Measurements from ENCODE around the gene SEPTIN10. TPM values are rescaled to one million over a fixed set of nuclear protein-coding genes. Genes with fewer than 3 reads are reported as not detected.

The SEPTIN10 gene
- total and polyA plus RNA-seq, 9 of the 15 experiments (the other 6 are each of a cell fraction or from before 2014, with no cell fraction given), result 0.40 TPM; not detected in 8

GRCh38 chr2:109533823-109534222 is 79.9 kb downstream of the SEPTIN10 start (continued):
- TF ChIP-seq FOXK1 (CRISPR knock-in tag; IDR thresholded peaks at IDR 0.05; ENCODE audit: borderline replicate concordance), result no peak
- no peak for TF ChIP-seq BACH1 (tag; IDR thresholded peaks at IDR 0.05)

DNA sequence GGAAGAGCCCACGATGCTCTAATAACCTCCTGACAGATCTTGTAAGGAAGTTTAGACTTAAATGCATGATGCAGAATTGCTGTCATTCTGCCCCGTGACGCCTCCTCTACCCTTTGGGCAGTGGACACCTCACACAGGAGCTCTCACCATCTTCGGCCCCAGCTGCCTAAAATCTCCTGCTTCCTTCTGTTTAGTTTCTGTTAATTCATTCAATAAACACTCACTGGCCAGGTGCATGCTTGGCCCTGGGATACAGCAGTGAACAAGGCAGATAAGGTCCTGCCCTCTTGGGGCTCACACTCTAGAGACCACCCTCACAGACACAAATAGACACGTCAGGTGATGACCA is 81.1 kb downstream of the SEPTIN10 start:
- no peaks in the 10 kb centered on the region for H3K79me2 ChIP-seq (ENCODE audit: control insufficient read depth, insufficient read depth, low read length)
- no peaks in the 10 kb centered on the region for H3K36me3 ChIP-seq (ENCODE audit: control insufficient read depth, insufficient read depth, low read length)
- no peak overlapping the region for H3K27ac ChIP-seq (ENCODE audit: extremely low read depth, low read depth, low read length)
- H3K4me3 ChIP-seq, result no peak overlapping the region
- no peak overlapping the region for H3K4me2 ChIP-seq (ENCODE audit: insufficient read depth, low read length)
- no peaks in the 10 kb centered on the region for H3K9me3 ChIP-seq (replicated peaks; ENCODE audit: control insufficient read depth, insufficient read depth, low read depth, low read length)
- no peaks in the 10 kb centered on the region for H3K4me1 ChIP-seq (replicated peaks in 1 of 2; ENCODE audit: control insufficient read depth in 2 of 2, insufficient read depth in 2 of 2, low read length in 2 of 2)
- ChIA-PET POLR2A (no interaction called here), CTCF (ENCODE audit: low intra/inter-chr PET ratio) (no interaction called here)
- ATAC-seq, result no peak
- no peak for FAIRE-seq
- peaks cover 0 to 46% of the 10 kb centered on the region in 2 experiments; a peak in 3 of 5 replicates for H3K27me3 ChIP-seq (ENCODE audit: control insufficient read depth in 2 of 2, insufficient read depth in 2 of 2, low read length in 2 of 2)
- in situ Hi-C loops (cut with MboI), result no loop called here
- no TSS peak for BruUV-seq (replicated peaks)
- 0% methylated on average over 5 of the region's 5 CpGs for WGBS (ENCODE audit: insufficient coverage, low coverage, missing lambda C conversion rate)
- no peaks in the 10 kb centered on the region for H3K9me1 ChIP-seq (ENCODE audit: control insufficient read depth, insufficient read depth, low read length)
- intact Hi-C loops (cut with micrococcal nuclease), result no loop called here
- DNase-seq (ENCODE audit: extremely low read depth in 1 of 4, low spot score in 3 of 4), result no peak
- H4K20me1 ChIP-seq (replicated peaks; ENCODE audit: control insufficient read depth, insufficient read depth, low read length), result no peaks in the 10 kb centered on the region; the same call in 1 of the 2 replicates
- H2AFZ ChIP-seq (ENCODE audit: low read depth, low read length), result no peak overlapping the region
- no peak overlapping the region for H3K9ac ChIP-seq (ENCODE audit: insufficient read depth in 1 of 2, low read depth in 2 of 2, low read length in 2 of 2)
- TF ChIP-seq PRMT5 (CRISPR knock-in tag; IDR thresholded peaks at IDR 0.05) (no peak), RFX7 (CRISPR knock-in tag; IDR thresholded peaks at IDR 0.05) (no peak), ESRRB (CRISPR knock-in tag; IDR thresholded peaks at IDR 0.05; ENCODE audit: borderline replicate concordance) (no peak), PYGO2 (tag; IDR thresholded peaks at IDR 0.05) (no peak), SMARCA5 (IDR thresholded peaks at IDR 0.05) (no peak), CEBPG (CRISPR knock-in tag; IDR thresholded peaks at IDR 0.05) (no peak), CEBPG (tag; conservative IDR thresholded peaks at IDR 0.05 in 1 of 2, IDR thresholded peaks at IDR 0.05 in 1 of 2) (no peak), ZKSCAN3 (CRISPR knock-in tag; IDR thresholded peaks at IDR 0.05) (no peak), ZNF311 (CRISPR knock-in tag; IDR thresholded peaks at IDR 0.05) (no peak), ZNF12 (CRISPR knock-in tag; IDR thresholded peaks at IDR 0.05) (no peak), ZNF79 (CRISPR knock-in tag; IDR thresholded peaks at IDR 0.05; ENCODE audit: low read depth) (no peak), NCOA1 (IDR thresholded peaks at IDR 0.05; ENCODE audit: low read depth) (no peak), PCBP1 (IDR thresholded peaks at IDR 0.05; ENCODE audit: low read depth, low read length, poor library complexity, severe bottlenecking) (no peak), HNRNPH1 (optimal IDR thresholded peaks at IDR 0.05; ENCODE audit: low read depth, low read length) (no peak), KAT2B (IDR thresholded peaks at IDR 0.05; ENCODE audit: low read depth, low read length) (no peak)
- TF ChIP-seq, protein P1, sequence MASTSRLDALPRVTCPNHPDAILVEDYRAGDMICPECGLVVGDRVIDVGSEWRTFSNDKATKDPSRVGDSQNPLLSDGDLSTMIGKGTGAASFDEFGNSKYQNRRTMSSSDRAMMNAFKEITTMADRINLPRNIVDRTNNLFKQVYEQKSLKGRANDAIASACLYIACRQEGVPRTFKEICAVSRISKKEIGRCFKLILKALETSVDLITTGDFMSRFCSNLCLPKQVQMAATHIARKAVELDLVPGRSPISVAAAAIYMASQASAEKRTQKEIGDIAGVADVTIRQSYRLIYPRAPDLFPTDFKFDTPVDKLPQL (IDR thresholded peaks at IDR 0.05; ENCODE audit: extremely low read depth, insufficient read length), result no peak
- TF ChIP-seq, protein P2, sequence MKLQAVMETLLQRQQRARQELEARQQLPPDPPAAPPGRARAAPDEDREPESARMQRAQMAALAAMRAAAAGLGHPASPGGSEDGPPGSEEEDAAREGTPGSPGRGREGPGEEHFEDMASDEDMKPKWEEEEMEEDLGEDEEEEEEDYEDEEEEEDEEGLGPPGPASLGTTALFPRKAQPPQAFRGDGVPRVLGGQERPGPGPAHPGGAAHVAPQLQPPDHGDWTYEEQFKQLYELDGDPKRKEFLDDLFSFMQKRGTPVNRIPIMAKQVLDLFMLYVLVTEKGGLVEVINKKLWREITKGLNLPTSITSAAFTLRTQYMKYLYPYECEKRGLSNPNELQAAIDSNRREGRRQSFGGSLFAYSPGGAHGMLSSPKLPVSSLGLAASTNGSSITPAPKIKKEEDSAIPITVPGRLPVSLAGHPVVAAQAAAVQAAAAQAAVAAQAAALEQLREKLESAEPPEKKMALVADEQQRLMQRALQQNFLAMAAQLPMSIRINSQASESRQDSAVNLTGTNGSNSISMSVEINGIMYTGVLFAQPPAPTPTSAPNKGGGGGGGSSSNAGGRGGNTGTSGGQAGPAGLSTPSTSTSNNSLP (IDR thresholded peaks at IDR 0.05; ENCODE audit: borderline replicate concordance, low read depth, low read length), result no peak
- TF ChIP-seq, protein P3, sequence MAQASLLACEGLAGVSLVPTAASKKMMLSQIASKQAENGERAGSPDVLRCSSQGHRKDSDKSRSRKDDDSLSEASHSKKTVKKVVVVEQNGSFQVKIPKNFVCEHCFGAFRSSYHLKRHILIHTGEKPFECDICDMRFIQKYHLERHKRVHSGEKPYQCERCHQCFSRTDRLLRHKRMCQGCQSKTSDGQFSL (CRISPR knock-in tag; IDR thresholded peaks at IDR 0.05), result no peak
- TF ChIP-seq, protein P3 (tag; IDR thresholded peaks at IDR 0.05), result no peak

All from K562 (cell line).